Peyer's patch (tissue), 4 donors: Measurements from ENCODE around the gene GRK2. TPM values are rescaled to one million over a fixed set of nuclear protein-coding genes. Genes with fewer than 3 reads are reported as not detected.
A peak's percentile ranks its signal among the peaks of the same experiment; 100 is the strongest.

Source experiments
- DNase-seq, 3 donors: peaks; one replicate each; pipeline ENCODE4 v3.0.0-alpha.2; 2017 to 2019
- H3K27ac ChIP-seq, 4 donors: fragments of 200-600 bp; sonication (generic); one replicate each; pipeline ENCODE4 v1.5.1; 2016 to 2019
- H3K27me3 ChIP-seq, 2 donors: fragments of 200-600 bp; sonication (generic); one replicate each; pipeline ENCODE4 v1.5.1; 2019
- H3K36me3 ChIP-seq, 3 donors: fragments of 200-600 bp; sonication (generic); one replicate each; pipeline ENCODE4 v1.5.1; 2016 to 2019
- H3K4me1 ChIP-seq, 4 donors: fragments of 200-600 bp; sonication (generic); one replicate each; pipeline ENCODE4 v1.5.1; 2016 to 2019
- H3K4me3 ChIP-seq, 4 donors: fragments of 200-600 bp; sonication (generic); 1 replicate in 3 of 4; 2 replicates in 1 of 4; pipeline ENCODE4 v1.5.1; 2016 to 2019; ENCODE audit warnings: mild to moderate bottlenecking in 1 of 4
- H3K9me3 ChIP-seq, 4 donors: fragments of 200-600 bp; sonication (generic); one replicate each; pipeline ENCODE4 v1.5.1; 2016 to 2019; ENCODE audit warnings: mild to moderate bottlenecking in 1 of 4
- POLR2A ChIP-seq, 2 donors: fragments of 450-650 bp; IDR thresholded peaks; one replicate each; pipeline ENCODE4 v1.5.1; 2017; ENCODE audit warnings: antibody characterized with exemption in 2 of 2, mild to moderate bottlenecking in 2 of 2, moderate library complexity in 2 of 2
- total RNA-seq, 4 donors: library from RNA; depleted of rRNA; stranded (reverse); fragments of >200 nt; gene quantifications; one replicate each; pipeline ENCODE4 v1.1.0, GENCODE V29; 2016
- TF ChIP-seq, protein P1 (sequence below), 6 experiments: fragments of 450-650 bp in 4 of 6; fragments of 200-600 bp in 2 of 6; sonication (generic) in 1 of 6; IDR thresholded peaks; one replicate each; pipeline ENCODE4 v1.5.1; 2017 to 2019; ENCODE audit warnings: antibody characterized with exemption in 6 of 6, mild to moderate bottlenecking in 3 of 6, moderate library complexity in 1 of 6

The GRK2 gene
- total RNA-seq, 4 donors from 2014 or later = 103 to 276 (median 163) TPM

DNA sequence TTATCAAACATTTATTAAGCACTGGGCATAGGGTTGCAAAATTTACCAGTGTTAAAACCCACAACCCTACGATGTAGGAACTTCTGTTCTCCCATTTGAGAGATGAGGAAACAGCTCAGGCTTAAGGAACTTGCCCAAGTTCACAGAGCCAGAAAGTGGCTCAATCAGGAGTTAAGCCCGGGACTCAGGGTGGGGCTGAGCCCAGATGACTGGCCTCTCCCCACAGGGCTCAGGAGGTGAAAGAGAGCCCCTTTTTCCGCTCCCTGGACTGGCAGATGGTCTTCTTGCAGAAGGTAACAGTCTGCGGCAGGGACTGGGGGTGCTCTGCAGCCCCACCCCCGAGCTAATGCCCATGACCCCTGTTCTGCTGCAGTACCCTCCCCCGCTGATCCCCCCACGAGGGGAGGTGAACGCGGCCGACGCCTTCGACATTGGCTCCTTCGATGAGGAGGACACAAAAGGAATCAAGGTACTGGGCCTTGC lies 17.2 kb downstream of the GRK2 start:
- Histone ChIP-seq H3K27me3 (no peaks in the 10 kb centered on the region), H3K4me3 (no peak overlapping the region), H3K36me3 (peaks cover 0 to 83% (median 5%) of the 10 kb centered on the region in 3 donors), H3K9me3 (no peaks in the 10 kb centered on the region), H3K27ac (peak overlapping the region in 3 of 4 donors; percentile 1 to 59 (median 47)), H3K4me1 (peaks cover 4 to 47% (median 34%) of the 10 kb centered on the region in 4 donors)
- no peak for DNase-seq
- no peak for TF ChIP-seq POLR2A (IDR thresholded peaks at IDR 0.05)
- TF ChIP-seq, protein P1, sequence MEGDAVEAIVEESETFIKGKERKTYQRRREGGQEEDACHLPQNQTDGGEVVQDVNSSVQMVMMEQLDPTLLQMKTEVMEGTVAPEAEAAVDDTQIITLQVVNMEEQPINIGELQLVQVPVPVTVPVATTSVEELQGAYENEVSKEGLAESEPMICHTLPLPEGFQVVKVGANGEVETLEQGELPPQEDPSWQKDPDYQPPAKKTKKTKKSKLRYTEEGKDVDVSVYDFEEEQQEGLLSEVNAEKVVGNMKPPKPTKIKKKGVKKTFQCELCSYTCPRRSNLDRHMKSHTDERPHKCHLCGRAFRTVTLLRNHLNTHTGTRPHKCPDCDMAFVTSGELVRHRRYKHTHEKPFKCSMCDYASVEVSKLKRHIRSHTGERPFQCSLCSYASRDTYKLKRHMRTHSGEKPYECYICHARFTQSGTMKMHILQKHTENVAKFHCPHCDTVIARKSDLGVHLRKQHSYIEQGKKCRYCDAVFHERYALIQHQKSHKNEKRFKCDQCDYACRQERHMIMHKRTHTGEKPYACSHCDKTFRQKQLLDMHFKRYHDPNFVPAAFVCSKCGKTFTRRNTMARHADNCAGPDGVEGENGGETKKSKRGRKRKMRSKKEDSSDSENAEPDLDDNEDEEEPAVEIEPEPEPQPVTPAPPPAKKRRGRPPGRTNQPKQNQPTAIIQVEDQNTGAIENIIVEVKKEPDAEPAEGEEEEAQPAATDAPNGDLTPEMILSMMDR (IDR thresholded peaks at IDR 0.05) = no peak

DNA sequence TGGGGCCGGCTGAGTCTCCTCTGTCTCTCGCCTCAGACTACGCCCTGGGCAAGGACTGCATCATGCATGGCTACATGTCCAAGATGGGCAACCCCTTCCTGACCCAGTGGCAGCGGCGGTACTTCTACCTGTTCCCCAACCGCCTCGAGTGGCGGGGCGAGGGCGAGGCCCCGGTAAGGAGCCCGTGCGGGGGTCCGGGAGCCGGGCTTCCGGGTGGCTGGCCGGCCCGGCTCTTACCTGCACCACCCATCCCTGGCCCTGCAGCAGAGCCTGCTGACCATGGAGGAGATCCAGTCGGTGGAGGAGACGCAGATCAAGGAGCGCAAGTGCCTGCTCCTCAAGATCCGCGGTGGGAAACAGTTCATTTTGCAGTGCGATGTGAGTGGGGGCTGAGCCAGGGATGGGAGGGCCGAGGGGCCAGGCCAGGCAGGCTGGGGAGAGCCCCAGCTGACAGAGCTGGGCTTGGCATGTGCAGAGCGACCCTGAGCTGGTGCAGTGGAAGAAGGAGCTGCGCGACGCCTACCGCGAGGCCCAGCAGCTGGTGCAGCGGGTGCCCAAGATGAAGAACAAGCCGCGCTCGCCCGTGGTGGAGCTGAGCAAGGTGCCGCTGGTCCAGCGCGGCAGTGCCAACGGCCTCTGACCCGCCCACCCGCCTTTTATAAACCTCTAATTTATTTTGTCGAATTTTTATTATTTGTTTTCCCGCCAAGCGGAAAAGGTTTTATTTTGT lies 18.7 kb downstream of the GRK2 start:
- H3K36me3 ChIP-seq = peaks cover 0 to 69% (median 5%) of the 10 kb centered on the region in 3 donors
- H3K27me3 ChIP-seq = no peaks in the 10 kb centered on the region
- H3K4me1 ChIP-seq = peaks cover 4 to 39% (median 27%) of the 10 kb centered on the region in 4 donors
- DNase-seq = no peak
- TF ChIP-seq, protein P1 (IDR thresholded peaks at IDR 0.05) = no peak
- no peak for TF ChIP-seq POLR2A (IDR thresholded peaks at IDR 0.05)
- H3K4me3 ChIP-seq = no peak overlapping the region
- peak overlapping the region in 2 of 4 donors; percentile 95 to 99 for H3K27ac ChIP-seq
- no peaks in the 10 kb centered on the region for H3K9me3 ChIP-seq

DNA sequence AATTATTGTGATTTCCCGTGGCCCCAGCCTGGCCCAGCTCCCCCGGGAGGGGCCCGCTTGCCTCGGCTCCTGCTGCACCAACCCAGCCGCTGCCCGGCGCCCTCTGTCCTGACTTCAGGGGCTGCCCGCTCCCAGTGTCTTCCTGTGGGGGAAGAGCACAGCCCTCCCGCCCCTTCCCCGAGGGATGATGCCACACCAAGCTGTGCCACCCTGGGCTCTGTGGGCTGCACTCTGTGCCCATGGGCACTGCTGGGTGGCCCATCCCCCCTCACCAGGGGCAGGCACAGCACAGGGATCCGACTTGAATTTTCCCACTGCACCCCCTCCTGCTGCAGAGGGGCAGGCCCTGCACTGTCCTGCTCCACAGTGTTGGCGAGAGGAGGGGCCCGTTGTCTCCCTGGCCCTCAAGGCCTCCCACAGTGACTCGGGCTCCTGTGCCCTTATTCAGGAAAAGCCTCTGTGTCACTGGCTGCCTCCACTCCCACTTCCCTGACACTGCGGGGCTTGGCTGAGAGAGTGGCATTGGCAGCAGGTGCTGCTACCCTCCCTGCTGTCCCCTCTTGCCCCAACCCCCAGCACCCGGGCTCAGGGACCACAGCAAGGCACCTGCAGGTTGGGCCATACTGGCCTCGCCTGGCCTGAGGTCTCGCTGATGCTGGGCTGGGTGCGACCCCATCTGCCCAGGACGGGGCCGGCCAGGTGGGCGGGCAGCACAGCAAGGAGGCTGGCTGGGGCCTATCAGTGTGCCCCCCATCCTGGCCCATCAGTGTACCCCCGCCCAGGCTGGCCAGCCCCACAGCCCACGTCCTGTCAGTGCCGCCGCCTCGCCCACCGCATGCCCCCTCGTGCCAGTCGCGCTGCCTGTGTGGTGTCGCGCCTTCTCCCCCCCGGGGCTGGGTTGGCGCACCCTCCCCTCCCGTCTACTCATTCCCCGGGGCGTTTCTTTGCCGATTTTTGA lies 19.5 kb downstream of the GRK2 start:
- no peaks in the 10 kb centered on the region for H3K27me3 ChIP-seq
- H3K9me3 ChIP-seq = no peaks in the 10 kb centered on the region
- peaks cover 4 to 44% (median 33%) of the 10 kb centered on the region in 4 donors for H3K4me1 ChIP-seq
- peak overlapping the region; percentile 88 to 99 (median 94) for H3K27ac ChIP-seq
- TF ChIP-seq, protein P1 (IDR thresholded peaks at IDR 0.05) = no peak
- no peak for TF ChIP-seq POLR2A (IDR thresholded peaks at IDR 0.05)
- H3K4me3 ChIP-seq = no peak overlapping the region
- no peak for DNase-seq
- peaks cover 0 to 64% (median 5%) of the 10 kb centered on the region in 3 donors for H3K36me3 ChIP-seq

DNA sequence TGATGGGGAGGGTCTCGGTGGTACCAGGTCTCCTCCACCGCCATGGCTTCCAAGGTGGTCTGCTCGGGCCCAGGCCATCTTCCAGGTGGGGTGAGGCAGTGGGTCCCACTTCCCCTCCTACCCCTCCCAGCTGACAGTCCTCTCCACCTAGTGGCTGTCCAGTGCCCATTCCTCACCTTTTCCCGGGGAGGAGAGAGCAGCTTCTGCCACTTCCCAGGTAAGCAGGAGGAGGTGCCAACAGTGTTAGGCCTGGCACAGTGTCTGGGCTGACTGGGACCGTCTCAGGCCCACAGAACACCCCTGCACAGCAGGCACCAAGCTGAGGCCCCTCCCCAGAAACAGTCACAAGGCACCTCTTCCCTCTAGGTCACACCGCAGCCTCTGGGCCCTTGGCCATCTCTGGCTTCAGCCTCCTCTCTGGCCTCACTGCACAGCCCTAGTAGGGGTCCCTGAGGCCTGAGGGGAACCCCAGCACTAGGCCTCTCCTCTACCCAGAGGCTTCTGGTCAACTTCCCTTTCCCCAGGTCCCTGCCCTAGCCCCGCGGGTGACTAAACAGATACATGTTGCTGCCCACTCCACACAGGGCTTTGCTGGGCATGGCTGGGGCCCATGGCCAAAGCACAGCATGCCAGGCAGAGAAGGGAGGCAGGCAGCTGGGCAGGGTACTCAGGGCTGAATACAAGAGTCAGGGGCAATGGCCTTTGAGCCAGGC lies 20.5 kb downstream of the GRK2 start:
- Histone ChIP-seq H3K9me3 (no peaks in the 10 kb centered on the region), H3K4me3 (no peak overlapping the region), H3K4me1 (peaks cover 4 to 48% (median 36%) of the 10 kb centered on the region in 4 donors), H3K36me3 (peaks cover 0 to 59% (median 5%) of the 10 kb centered on the region in 3 donors), H3K27me3 (no peaks in the 10 kb centered on the region), H3K27ac (peak overlapping the region; percentile 88 to 99 (median 94))
- DNase-seq = no peak
- TF ChIP-seq, protein P1 (IDR thresholded peaks at IDR 0.05) = no peak
- no peak for TF ChIP-seq POLR2A (IDR thresholded peaks at IDR 0.05)
